Parathyroid adenoma (tissue), 2 donors: ENCODE data around the gene SH3BP5L.

Experiments used
- H2AFZ ChIP-seq: fragments of 300-600 bp; sonication (generic); one replicate; pipeline ENCODE4 v1.7.0; 2017; ENCODE audit warnings: antibody characterized with exemption, mild to moderate bottlenecking
- H3K27ac ChIP-seq: fragments of 300-600 bp; sonication (generic); one replicate; pipeline ENCODE4 v1.7.0; 2017
- H3K27me3 ChIP-seq: fragments of 300-600 bp; sonication (generic); one replicate; pipeline ENCODE4 v1.7.0; 2017; ENCODE audit warnings: low read length; ENCODE audit not compliant: control insufficient read depth, insufficient read depth
- H3K36me3 ChIP-seq: fragments of 300-600 bp; sonication (generic); one replicate; pipeline ENCODE4 v1.7.0; 2017; ENCODE audit warnings: low read length; ENCODE audit not compliant: control insufficient read depth, insufficient read depth
- H3K4me1 ChIP-seq: fragments of 300-600 bp; sonication (generic); one replicate; pipeline ENCODE4 v1.7.0; 2017; ENCODE audit warnings: control low read depth
- H3K4me2 ChIP-seq: fragments of 300-600 bp; sonication (generic); one replicate; pipeline ENCODE4 v1.7.0; 2017; ENCODE audit warnings: low read length
- H3K4me3 ChIP-seq: fragments of 300-600 bp; sonication (generic); one replicate; pipeline ENCODE4 v1.7.0; 2017; ENCODE audit warnings: low read depth, low read length
- H3K79me2 ChIP-seq: fragments of 300-600 bp; sonication (generic); one replicate; pipeline ENCODE4 v1.7.0; 2017; ENCODE audit warnings: control low read depth
- H3K9ac ChIP-seq: fragments of 300-600 bp; sonication (generic); one replicate; pipeline ENCODE4 v1.7.0; 2017; ENCODE audit warnings: mild to moderate bottlenecking
- H3K9me3 ChIP-seq: fragments of 300-600 bp; sonication (generic); one replicate; pipeline ENCODE4 v1.7.0; 2017; ENCODE audit warnings: low read length; ENCODE audit not compliant: control insufficient read depth
- TF ChIP-seq, protein P1 (sequence below): fragments of 300-600 bp; sonication (generic); IDR thresholded peaks from one replicate; pipeline ENCODE4 v1.7.0; 2017; ENCODE audit warnings: antibody characterized with exemption, mild to moderate bottlenecking
- donor health status: primary hyperparathyroidism.

The SH3BP5L gene

DNA sequence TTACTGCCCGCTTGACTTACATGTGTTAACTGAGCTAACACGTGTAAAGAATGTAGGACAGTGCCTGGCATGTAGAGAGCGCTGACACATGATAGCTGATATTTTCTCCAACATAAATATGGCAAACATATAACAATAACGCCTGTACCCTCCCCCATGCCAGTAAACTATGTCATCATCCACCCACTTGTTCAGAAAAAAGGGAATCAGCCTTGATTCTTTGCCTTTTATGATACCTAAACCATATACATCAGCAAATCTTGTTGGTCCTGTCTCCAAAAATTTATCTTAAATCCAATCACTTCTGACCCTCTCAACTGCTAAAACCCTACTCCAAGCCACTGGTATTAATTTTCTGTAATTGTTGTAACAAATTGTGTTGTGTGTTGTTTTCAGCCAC lies 34.3 kb upstream of the SH3BP5L start:
- no peaks in the 10 kb centered on the region for H3K27me3 ChIP-seq
- H3K9ac ChIP-seq = no peak overlapping the region
- no peak overlapping the region for H3K4me2 ChIP-seq
- no peak overlapping the region for H2AFZ ChIP-seq
- no peak overlapping the region for H3K27ac ChIP-seq
- H3K9me3 ChIP-seq = no peaks in the 10 kb centered on the region
- no peaks in the 10 kb centered on the region for H3K79me2 ChIP-seq
- TF ChIP-seq, protein P1, sequence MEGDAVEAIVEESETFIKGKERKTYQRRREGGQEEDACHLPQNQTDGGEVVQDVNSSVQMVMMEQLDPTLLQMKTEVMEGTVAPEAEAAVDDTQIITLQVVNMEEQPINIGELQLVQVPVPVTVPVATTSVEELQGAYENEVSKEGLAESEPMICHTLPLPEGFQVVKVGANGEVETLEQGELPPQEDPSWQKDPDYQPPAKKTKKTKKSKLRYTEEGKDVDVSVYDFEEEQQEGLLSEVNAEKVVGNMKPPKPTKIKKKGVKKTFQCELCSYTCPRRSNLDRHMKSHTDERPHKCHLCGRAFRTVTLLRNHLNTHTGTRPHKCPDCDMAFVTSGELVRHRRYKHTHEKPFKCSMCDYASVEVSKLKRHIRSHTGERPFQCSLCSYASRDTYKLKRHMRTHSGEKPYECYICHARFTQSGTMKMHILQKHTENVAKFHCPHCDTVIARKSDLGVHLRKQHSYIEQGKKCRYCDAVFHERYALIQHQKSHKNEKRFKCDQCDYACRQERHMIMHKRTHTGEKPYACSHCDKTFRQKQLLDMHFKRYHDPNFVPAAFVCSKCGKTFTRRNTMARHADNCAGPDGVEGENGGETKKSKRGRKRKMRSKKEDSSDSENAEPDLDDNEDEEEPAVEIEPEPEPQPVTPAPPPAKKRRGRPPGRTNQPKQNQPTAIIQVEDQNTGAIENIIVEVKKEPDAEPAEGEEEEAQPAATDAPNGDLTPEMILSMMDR = no peak
- peaks cover 9% of the 10 kb centered on the region for H3K4me1 ChIP-seq
- H3K4me3 ChIP-seq = peak overlapping the region; percentile 81
- H3K36me3 ChIP-seq = no peaks in the 10 kb centered on the region

DNA sequence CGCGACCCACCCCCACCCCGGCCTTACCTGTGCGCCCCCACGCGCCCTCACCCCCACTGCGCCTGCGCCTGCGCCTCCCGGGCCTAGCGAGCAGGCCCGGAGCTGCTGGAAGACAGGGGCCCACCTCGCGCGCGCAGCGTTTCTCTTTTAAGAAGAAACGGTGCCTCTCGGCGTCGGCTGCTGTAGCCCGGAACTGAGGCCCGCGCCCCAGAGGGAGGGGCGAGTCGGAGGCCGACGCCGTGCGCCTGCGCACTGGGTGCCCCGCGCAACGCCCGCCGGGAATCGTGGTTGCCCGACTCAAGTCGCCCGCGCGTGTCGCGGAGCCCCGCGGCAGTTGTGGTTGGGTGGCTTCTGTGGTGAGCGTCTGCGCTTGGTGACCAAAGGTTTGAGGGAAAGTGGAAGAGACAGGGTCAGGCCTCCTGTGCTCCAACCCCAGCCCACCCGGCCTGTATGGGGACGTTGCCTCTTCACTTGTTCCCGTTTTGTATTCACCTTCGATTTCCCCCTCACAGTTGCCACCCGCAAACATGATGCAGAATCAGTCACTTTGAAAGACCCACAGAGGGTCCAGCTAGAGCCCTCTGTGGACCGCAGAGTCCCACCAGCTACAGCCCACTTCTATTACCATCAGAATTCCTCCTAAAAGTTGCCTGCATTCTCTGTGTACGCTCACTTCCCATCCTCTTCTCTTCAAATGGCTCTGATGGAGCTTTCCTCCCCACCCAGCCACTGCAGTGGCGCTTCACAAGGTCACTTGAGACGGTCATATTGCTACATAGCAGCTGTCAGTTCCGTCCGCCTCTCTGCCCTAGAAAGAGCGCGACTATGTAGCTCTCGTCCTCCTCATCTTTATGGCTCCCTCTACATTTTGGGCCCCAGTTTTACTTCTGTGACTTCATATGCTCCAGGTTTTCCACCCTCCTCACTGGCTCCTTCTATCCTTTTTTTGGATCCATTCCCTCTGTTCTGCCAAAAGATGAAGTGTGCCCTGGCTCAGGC lies 33.5 kb upstream of the SH3BP5L start, which contains the start of gene ZNF692:
Gene ZNF692 (minus strand): TSS at position 195 of the 999 bp plus-strand sequence. CDS start 776 bp downstream, outside the sequence.
- no peaks in the 10 kb centered on the region for H3K79me2 ChIP-seq
- H3K9me3 ChIP-seq = no peaks in the 10 kb centered on the region

DNA sequence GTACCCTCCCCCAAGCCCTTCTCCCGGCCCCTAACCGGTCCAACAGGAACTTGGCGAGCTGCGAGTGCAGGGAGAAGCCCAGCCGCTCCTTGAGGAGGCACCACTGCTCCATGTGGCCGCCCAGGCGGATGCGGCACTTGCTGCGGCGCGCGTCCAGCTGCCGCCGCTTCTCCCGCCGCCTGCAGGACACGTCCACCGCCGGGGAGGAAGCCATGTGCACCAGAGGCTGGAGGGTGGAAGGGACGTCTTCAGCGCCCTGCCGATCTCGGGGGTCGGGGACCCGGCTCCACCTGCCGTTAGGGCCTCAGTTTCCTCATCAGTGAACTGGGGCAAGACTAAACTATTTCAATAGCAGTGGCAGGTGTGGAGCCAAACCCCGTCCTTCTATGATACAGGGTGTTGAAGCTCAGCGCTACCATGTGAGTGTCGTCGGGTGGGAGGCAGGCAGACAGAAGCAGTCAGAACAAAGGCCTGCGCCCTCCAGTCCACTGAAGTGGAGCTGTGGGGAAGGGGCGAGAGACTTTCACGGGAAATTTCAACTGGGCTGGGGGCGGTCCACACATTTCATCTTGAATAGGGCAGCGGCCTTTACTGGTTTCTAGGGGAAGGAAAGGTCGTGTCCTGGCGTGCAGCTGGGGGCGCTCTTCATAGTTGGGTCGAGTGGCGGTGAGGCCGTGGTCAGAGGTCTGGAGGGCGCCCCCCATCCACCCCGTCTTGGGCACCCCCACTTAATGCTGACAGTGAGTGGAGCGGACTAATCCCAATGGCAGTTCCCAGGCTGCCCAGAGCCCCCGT lies 32.6 kb upstream of the SH3BP5L start:
- H3K4me1 ChIP-seq = peaks cover 9% of the 10 kb centered on the region
- H3K9ac ChIP-seq = peak overlapping the region; percentile 28
- peak overlapping the region; percentile 85 for H3K4me2 ChIP-seq
- H3K79me2 ChIP-seq = no peaks in the 10 kb centered on the region
- TF ChIP-seq, protein P1 = peak; percentile 35
- no peaks in the 10 kb centered on the region for H3K36me3 ChIP-seq
- no peaks in the 10 kb centered on the region for H3K9me3 ChIP-seq
- no peaks in the 10 kb centered on the region for H3K27me3 ChIP-seq
- H3K27ac ChIP-seq = peak overlapping the region; percentile 81
- peak overlapping the region; percentile 81 for H3K4me3 ChIP-seq
- peak overlapping the region; percentile 89 for H2AFZ ChIP-seq

More for the DNA sequence above, 33.5 kb upstream of the SH3BP5L start, which contains the start of gene ZNF692:
- Histone ChIP-seq H3K27me3 (no peaks in the 10 kb centered on the region), H3K4me3 (peak within 1 kb of the TSS; percentile 81), H3K4me1 (peaks cover 9% of the 10 kb centered on the region), H2AFZ (peak within 1 kb of the TSS; percentile 89), H3K4me2 (peak within 1 kb of the TSS; percentile 85), H3K36me3 (no peaks in the 10 kb centered on the region), H3K9ac (peak within 1 kb of the TSS; percentile 28), H3K27ac (peak within 1 kb of the TSS; percentile 81)
- TF ChIP-seq, protein P1 = no peak

DNA sequence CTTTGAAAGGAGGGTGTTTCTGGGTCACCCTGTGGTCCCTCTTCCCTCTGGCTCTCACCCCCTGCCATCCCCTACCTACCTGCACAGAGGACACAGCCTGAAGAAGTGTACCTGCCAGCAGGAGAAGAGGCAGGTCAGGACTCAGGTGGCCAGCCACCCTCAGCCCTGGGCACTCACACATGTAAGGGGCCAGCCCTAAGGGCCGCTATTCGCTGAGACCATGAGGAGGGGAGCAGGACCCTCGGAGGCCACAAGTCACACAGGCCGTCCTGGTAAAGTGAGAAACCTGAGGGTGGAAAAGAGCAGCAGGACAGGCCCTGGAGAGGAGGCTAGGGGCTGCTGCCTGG lies 32.0 kb upstream of the SH3BP5L start:
- H2AFZ ChIP-seq = peak overlapping the region; percentile 89
- no peaks in the 10 kb centered on the region for H3K9me3 ChIP-seq
- peak overlapping the region; percentile 24 for H3K27ac ChIP-seq
- TF ChIP-seq, protein P1 = no peak
- H3K79me2 ChIP-seq = no peaks in the 10 kb centered on the region
- H3K27me3 ChIP-seq = no peaks in the 10 kb centered on the region
- peak overlapping the region; percentile 81 for H3K4me3 ChIP-seq
- H3K4me2 ChIP-seq = peak overlapping the region; percentile 85
- no peaks in the 10 kb centered on the region for H3K36me3 ChIP-seq
- no peak overlapping the region for H3K9ac ChIP-seq
- peaks cover 8% of the 10 kb centered on the region for H3K4me1 ChIP-seq
